DND-41 (cell line): ENCODE data around the gene LBHD1.
A peak's percentile ranks its signal among the peaks of the same experiment; 100 is the strongest.
"Not testable (repeated sequence)": the region's sequence is repeated elsewhere in the genome, so short reads cannot be mapped to it uniquely, and the experiment has no call there.

ENCODE experiments used
- ATAC-seq: fragments of 200-7000 bp; cut with Tn5 transposase; 3 replicates; pipeline ENCODE4 v1.9.1; 2021; ENCODE audit warnings: low read depth; ENCODE audit not compliant: insufficient read depth
- DNase-seq: peaks from one replicate; pipeline ENCODE4 v3.0.0-alpha.2; 2020
- H2AFZ ChIP-seq: 2 replicates; pipeline ENCODE4 v1.6.0; 2012; ENCODE audit warnings: low read depth, low read length
- H3K27ac ChIP-seq: 2 replicates; pipeline ENCODE4 v1.5.1; 2012; ENCODE audit warnings: low read length, inconsistent platforms
- H3K27me3 ChIP-seq: fragments of 200-600 bp; sonication (generic); 2 replicates; pipeline ENCODE4 v1.6.0; 2012; ENCODE audit warnings: low read length, mild to moderate bottlenecking, inconsistent platforms; ENCODE audit not compliant: insufficient read depth, poor library complexity
- H3K36me3 ChIP-seq: 2 replicates; pipeline ENCODE4 v1.5.1; 2012; ENCODE audit warnings: low read length, inconsistent platforms; ENCODE audit not compliant: insufficient read depth
- H3K4me1 ChIP-seq: 2 replicates; pipeline ENCODE4 v1.5.1; 2012; ENCODE audit warnings: mild to moderate bottlenecking, low read length; ENCODE audit not compliant: insufficient read depth
- H3K4me2 ChIP-seq: 2 replicates; pipeline ENCODE4 v1.6.0; 2012; ENCODE audit warnings: mild to moderate bottlenecking, moderate library complexity, low read length, inconsistent platforms; ENCODE audit not compliant: insufficient read depth
- H3K4me3 ChIP-seq, 2 experiments: fragments of 200-600 bp in 1 of 2; shearing (Covaris generic) in 1 of 2; 2 replicates each; pipeline ENCODE4 v1.5.1; 2012 to 2016; ENCODE audit warnings: inconsistent platforms in 2 of 2, low read length in 2 of 2, mild to moderate bottlenecking in 2 of 2, low read depth in 1 of 2, moderate library complexity in 1 of 2
- H3K79me2 ChIP-seq: 2 replicates; pipeline ENCODE4 v1.6.0; 2012; ENCODE audit warnings: low read length, inconsistent platforms; ENCODE audit not compliant: insufficient read depth
- H3K9ac ChIP-seq: 2 replicates; pipeline ENCODE4 v1.6.0; 2012; ENCODE audit warnings: low read depth, mild to moderate bottlenecking, inconsistent platforms, low read length, moderate library complexity
- H3K9me3 ChIP-seq: 2 replicates; pipeline ENCODE4 v1.5.1; 2012; ENCODE audit warnings: low read length, moderate library complexity, mild to moderate bottlenecking, inconsistent platforms; ENCODE audit not compliant: insufficient read depth, severe bottlenecking
- H4K20me1 ChIP-seq: 2 replicates; pipeline ENCODE4 v1.6.0; 2012; ENCODE audit warnings: low read length; ENCODE audit not compliant: insufficient read depth
- CTCF ChIP-seq: IDR thresholded peaks from 2 replicates; pipeline ENCODE4 v1.5.1; 2012; ENCODE audit warnings: borderline replicate concordance, low read length, moderate library complexity, mild to moderate bottlenecking; ENCODE audit not compliant: poor library complexity, severe bottlenecking; ENCODE audit errors: extremely low read depth
- EZH2 ChIP-seq: IDR thresholded peaks from 3 replicates; pipeline ENCODE4 v1.6.1; 2012; ENCODE audit warnings: borderline replicate concordance, low read depth, mild to moderate bottlenecking, moderate library complexity, low read length, inconsistent platforms; ENCODE audit not compliant: severe bottlenecking

LBHD1 gene

GRCh38 chr11:62621027-62621566, 51.0 kb downstream of the LBHD1 start:
- no peaks in the 10 kb centered on the region for H3K27me3 ChIP-seq
- peak overlapping the region; percentile 74 for H3K27ac ChIP-seq
- H4K20me1 ChIP-seq: no peaks in the 10 kb centered on the region
- ATAC-seq: no peak
- peaks cover 21% of the 10 kb centered on the region for H3K4me1 ChIP-seq
- peaks cover 21% of the 10 kb centered on the region for H3K36me3 ChIP-seq
- peak overlapping the region; percentile 89 for H3K9ac ChIP-seq
- DNase-seq: no peak
- peak overlapping the region; percentile 65 for H2AFZ ChIP-seq
- H3K4me2 ChIP-seq: peak overlapping the region; percentile 81
- peaks cover 19% of the 10 kb centered on the region for H3K79me2 ChIP-seq
- no peaks in the 10 kb centered on the region for H3K9me3 ChIP-seq
- peak overlapping the region; percentile 56 to 77 for H3K4me3 ChIP-seq
- TF ChIP-seq CTCF: no peak
- no peak for TF ChIP-seq EZH2

- not testable (repeated sequence) for H2AFZ ChIP-seq, H3K9ac ChIP-seq, ATAC-seq, H3K4me2 ChIP-seq, DNase-seq, H4K20me1 ChIP-seq, H3K9me3 ChIP-seq, H3K27ac ChIP-seq, H3K27me3 ChIP-seq, H3K4me3 ChIP-seq
- Histone ChIP-seq H3K4me1 (peaks cover 22% of the 10 kb centered on the region), H3K36me3 (peaks cover 20% of the 10 kb centered on the region), H3K79me2 (peaks cover 21% of the 10 kb centered on the region)
Measured at GRCh38 chr11:62616957-62617356, 55.1 kb downstream of the LBHD1 start.

- peaks cover 22% of the 10 kb centered on the region for H3K79me2 ChIP-seq
- DNase-seq: no peak
- no peak overlapping the region for H3K4me2 ChIP-seq
- H3K27ac ChIP-seq: no peak overlapping the region
- no peak overlapping the region for H2AFZ ChIP-seq
- no peak for ATAC-seq
- no peaks in the 10 kb centered on the region for H4K20me1 ChIP-seq
- no peak overlapping the region for H3K4me3 ChIP-seq
- no peaks in the 10 kb centered on the region for H3K27me3 ChIP-seq
- peaks cover 23% of the 10 kb centered on the region for H3K36me3 ChIP-seq
- H3K9ac ChIP-seq: no peak overlapping the region
- H3K4me1 ChIP-seq: peaks cover 26% of the 10 kb centered on the region
- no peaks in the 10 kb centered on the region for H3K9me3 ChIP-seq
- TF ChIP-seq CTCF: no peak
- no peak for TF ChIP-seq EZH2
Measured at GRCh38 chr11:62615521-62615920, 56.5 kb downstream of the LBHD1 start.

GRCh38 chr11:62614275-62614674, 57.8 kb downstream of the LBHD1 start:
- H3K36me3 ChIP-seq: peaks cover 30% of the 10 kb centered on the region
- no peaks in the 10 kb centered on the region for H3K27me3 ChIP-seq
- DNase-seq (no peak), ATAC-seq (no peak)
- peaks cover 16% of the 10 kb centered on the region for H3K79me2 ChIP-seq
- H3K4me3 ChIP-seq: no peak overlapping the region
- H3K4me1 ChIP-seq: peaks cover 21% of the 10 kb centered on the region
- H3K27ac ChIP-seq: 0 out of 2 replicates have a peak overlapping the region, but pooled peaks have one; percentile 4
- no peak for TF ChIP-seq CTCF
- no peak for TF ChIP-seq EZH2
- no peaks in the 10 kb centered on the region for H3K9me3 ChIP-seq
- no peak overlapping the region for H3K9ac ChIP-seq
- no peak overlapping the region for H2AFZ ChIP-seq
- no peak overlapping the region for H3K4me2 ChIP-seq
- no peaks in the 10 kb centered on the region for H4K20me1 ChIP-seq
